Measurements from ENCODE around the gene SNX6.
"Not testable (repeated sequence)": the region's sequence is repeated elsewhere in the genome, so short reads cannot be mapped to it uniquely, and the experiment has no call there.

SNX6 gene

GRCh38 chr14:34568803-34569202, 61.1 kb downstream of the SNX6 start:
- Histone ChIP-seq H3K27me3 (no peaks in the 10 kb centered on the region), H3K36me3 (peaks cover 74 to 97% (median 89%) of the 10 kb centered on the region in 3 donors), H3K27ac (no peak overlapping the region), H3K4me1 (no peaks in the 10 kb centered on the region), H3K9me3 (no peaks in the 10 kb centered on the region), H3K4me3 (no peak overlapping the region)
- intact Hi-C loops (cut with DNase I; ENCODE audit: low total_unique reads): no loop called here
- no peak for DNase-seq
- no peak for TF ChIP-seq CTCF (IDR thresholded peaks at IDR 0.05)

GRCh38 chr14:34562776-34563150, 67.2 kb downstream of the SNX6 start:
- intact Hi-C loops (cut with DNase I; ENCODE audit: low total_unique reads): no loop called here
- Histone ChIP-seq H3K9me3 (no peaks in the 10 kb centered on the region), H3K36me3 (peaks cover 45 to 55% (median 47%) of the 10 kb centered on the region in 3 donors), H3K4me3 (no peak overlapping the region), H3K4me1 (no peaks in the 10 kb centered on the region), H3K27ac (no peak overlapping the region), H3K27me3 (no peaks in the 10 kb centered on the region)
- TF ChIP-seq CTCF (IDR thresholded peaks at IDR 0.05): no peak
- DNase-seq: no peak

- H3K4me3 ChIP-seq; H3K9me3 ChIP-seq; H3K4me1 ChIP-seq; intact Hi-C loops (cut with DNase I; ENCODE audit: low total_unique reads); DNase-seq; H3K27ac ChIP-seq; H3K27me3 ChIP-seq: not testable (repeated sequence)
- peaks cover 40 to 49% (median 42%) of the 10 kb centered on the region in 3 donors for H3K36me3 ChIP-seq
Observed at GRCh38 chr14:34562037-34562775, 67.7 kb downstream of the SNX6 start.

- H3K4me3 ChIP-seq; H3K36me3 ChIP-seq; intact Hi-C loops (cut with DNase I; ENCODE audit: low total_unique reads); DNase-seq; H3K27ac ChIP-seq; H3K4me1 ChIP-seq; H3K9me3 ChIP-seq; H3K27me3 ChIP-seq: not testable (repeated sequence)
Observed at GRCh38 chr14:34556498-34556829, 73.5 kb downstream of the SNX6 start.

- H3K27ac ChIP-seq; H3K9me3 ChIP-seq; H3K27me3 ChIP-seq; DNase-seq; H3K4me1 ChIP-seq; H3K4me3 ChIP-seq; intact Hi-C loops (cut with DNase I; ENCODE audit: low total_unique reads); H3K36me3 ChIP-seq: not testable (repeated sequence)
Observed at GRCh38 chr14:34555583-34556497, 74.1 kb downstream of the SNX6 start.

- no peak overlapping the region for H3K4me3 ChIP-seq
- H3K27me3 ChIP-seq: no peaks in the 10 kb centered on the region
- H3K4me1 ChIP-seq: peaks cover 0 to 8% (median 1%) of the 10 kb centered on the region in 4 donors
- H3K36me3 ChIP-seq: no peaks in the 10 kb centered on the region
- peak overlapping the region; percentile 26 to 72 for H3K27ac ChIP-seq
- intact Hi-C loops (cut with DNase I; ENCODE audit: low total_unique reads): no loop called here
- no peak for TF ChIP-seq CTCF (IDR thresholded peaks at IDR 0.05)
- no peaks in the 10 kb centered on the region for H3K9me3 ChIP-seq
- DNase-seq: peak; percentile 11 to 53
Observed at GRCh38 chr14:34554540-34555250, 75.3 kb downstream of the SNX6 start.

GRCh38 chr14:34549276-34549966, 80.5 kb downstream of the SNX6 start:
- H3K36me3 ChIP-seq: not testable (repeated sequence)
- peak; percentile 8 to 64 for DNase-seq

More at GRCh38 chr14:34549276-34549966, 80.5 kb downstream of the SNX6 start:
- H3K9me3 ChIP-seq; intact Hi-C loops (cut with DNase I; ENCODE audit: low total_unique reads); H3K4me3 ChIP-seq; H3K4me1 ChIP-seq; H3K27me3 ChIP-seq: not testable (repeated sequence)
- peak overlapping the region; percentile 65 to 69 for H3K27ac ChIP-seq
